NCI-H2029 (cell line): ENCODE measurements around the gene TTC21A.
A peak's percentile ranks its signal among the peaks of the same experiment; 100 is the strongest.

Experiments
- DNase-seq: peaks from one replicate; lab custom pipeline; 2025; lab: John Stamatoyannopoulos, UW

TTC21A gene

DNA sequence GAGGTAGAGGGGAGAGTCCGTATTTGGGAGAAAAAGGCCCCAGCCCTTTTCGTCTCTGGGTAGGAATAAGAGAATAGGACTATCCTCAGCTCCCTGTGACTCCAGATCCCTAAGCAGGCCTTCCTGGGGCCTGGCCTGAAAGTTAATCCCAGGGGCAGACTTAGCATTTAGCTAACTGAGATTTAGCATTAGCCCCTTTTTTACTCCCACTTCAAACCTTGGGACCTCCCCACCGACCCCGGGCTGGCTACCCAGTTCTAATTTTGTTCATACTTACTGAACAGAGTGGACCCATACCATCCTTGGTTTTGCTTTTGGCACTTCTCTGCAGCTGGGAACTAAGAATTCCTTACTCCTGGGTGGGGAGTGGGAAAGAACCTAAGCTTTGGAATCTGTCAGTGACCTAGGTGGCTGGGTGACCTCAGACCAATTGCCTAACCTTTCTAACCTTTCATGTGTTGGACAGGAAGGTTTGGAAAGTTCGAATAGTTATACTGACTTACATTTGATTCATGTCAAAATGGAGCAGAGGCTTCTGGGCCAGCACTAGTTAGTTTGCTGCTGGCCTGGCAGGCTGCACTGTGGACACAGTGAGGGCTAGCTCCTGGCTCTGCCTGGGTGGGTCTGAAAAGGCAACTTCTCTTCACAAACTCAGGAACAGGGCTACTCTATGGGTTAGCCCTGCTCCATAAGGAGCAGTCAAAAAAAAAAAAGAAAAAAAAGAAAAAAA is 11.6 kb downstream of the TTC21A start:
- no peak for DNase-seq

DNA sequence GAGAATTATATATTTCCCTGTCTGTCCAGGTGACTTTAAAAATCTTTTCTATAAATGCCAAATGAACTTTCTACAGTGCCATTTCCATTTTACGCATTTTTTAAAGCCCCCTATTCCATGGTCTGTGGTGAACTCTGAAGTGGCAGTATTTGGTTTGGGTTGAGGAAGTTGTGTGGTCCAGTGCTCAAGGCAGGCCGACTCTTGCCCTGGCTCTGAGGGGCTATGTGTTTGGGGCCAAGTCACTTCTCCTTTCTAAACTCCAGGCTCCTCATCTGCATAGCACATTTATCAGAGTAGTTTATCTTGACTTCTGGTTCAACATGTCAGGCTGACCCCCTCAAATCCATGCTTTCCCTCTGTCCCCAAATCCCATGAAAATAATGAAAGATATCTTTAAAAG is 14.1 kb downstream of the TTC21A start:
- DNase-seq = no peak

DNA sequence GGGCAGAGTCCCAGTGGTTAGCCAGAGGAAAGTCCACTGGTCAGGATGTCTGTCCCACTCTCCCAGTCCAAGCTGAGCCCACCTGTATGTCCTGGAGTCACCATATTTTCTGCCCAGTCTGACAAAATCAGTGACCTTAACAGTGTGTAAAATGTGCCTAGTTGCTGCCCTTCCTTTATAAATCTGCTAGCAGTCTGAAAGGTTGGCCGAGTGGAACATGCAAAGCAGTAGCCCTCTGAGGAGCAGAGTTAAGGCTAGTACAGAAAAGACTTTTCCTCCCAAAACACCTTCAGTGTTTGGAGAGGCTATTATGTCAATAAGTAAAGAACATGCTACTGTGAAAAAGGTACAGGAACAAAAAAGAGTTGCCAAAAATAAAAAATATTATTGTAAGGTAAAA is 15.3 kb downstream of the TTC21A start:
- no peak for DNase-seq

DNA sequence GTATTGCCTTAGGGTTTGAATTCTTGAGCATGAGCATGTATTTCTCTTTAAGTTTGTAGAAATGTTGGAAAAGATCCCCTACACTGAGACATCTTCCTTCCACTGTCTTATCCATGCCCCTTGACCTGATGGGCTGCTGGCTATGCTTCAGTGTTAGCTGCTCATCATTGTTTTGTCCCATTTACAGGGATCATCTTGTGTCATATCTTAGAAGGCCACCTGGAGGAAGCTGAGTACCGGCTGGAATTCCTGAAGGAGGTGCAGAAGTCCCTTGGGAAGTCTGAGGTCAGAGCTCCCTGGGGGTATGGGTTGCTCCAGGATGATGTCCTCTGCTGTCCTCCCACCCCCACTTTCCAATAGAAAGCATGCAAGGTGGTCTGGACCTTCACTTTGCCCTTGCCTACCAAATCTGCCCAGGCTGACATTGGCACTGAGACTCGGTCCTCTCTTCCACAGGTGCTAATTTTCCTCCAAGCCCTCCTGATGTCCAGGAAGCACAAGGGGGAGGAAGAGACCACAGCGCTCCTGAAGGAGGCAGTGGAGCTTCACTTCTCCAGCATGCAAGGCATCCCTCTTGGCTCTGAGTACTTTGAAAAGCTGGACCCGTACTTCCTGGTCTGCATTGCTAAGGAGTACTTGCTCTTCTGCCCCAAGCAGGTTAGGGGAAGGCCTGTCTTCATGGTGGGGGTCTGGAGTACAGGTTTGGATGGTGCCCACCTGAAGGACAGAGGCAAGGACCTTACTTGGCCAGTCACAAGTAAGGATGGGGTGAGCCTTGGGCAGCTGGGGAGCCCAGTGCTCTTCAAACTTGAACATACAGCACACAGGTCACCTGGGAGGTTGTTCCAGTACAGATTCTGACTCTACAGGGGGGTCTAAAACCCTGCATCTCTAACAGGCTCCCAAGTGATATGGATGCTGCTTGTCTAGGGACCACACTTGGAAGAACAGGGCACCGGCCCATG is 17.7 kb downstream of the TTC21A start:
- DNase-seq = no peak

DNA sequence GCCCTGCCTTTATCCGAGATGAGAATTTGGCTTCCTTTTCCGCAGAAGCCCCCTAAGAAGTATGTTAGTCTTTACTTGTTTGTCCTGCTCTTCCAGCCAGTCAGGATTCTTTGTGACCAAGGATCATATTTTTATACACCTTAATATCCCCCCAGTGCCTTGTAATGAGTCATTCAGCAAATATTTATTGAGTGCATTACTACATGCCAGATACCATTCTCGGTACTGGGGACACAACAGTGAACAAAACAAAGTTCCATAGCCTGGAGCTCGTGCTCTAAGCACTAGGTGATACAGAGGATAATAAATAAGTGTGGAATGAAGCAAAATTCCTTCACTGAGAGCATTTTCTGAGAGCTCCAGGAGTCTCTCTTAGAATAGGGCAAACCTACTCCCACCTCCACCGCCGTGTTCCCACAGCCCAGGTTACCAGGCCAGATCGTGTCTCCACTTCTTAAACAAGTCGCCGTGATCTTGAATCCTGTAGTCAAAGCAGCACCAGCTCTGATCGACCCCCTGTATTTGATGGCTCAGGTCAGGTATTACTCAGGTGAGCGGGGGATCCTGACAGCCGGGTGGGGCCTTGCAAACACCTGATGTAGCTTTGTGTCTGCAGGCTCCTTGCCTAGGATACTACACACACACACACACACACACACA is 18.5 kb downstream of the TTC21A start:
- DNase-seq = no peak

DNA sequence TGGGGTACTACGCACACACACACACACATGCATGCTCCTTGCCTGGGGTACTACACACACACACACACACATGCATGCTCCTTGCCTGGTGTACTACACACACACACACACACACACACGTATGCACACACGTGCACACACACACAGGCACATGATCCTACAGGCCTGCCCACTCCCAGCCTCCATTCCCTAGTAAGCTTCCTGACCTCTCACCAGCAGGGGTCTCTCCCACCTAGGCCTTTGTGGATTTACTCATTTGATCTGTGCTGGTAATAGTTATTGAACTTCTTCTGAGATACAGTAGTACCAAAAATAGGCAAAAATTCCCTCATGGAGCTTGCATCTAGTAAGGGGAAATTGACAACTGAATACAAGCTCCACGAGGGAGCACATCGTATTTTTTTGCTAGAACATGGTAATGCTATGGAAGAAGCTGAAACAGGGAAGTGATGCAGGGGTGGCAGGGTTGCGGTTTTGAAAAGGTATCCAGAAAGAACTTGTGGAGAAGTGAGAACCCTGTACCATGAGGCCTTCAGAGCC is 19.1 kb downstream of the TTC21A start:
- peak; percentile 26 for DNase-seq

DNA sequence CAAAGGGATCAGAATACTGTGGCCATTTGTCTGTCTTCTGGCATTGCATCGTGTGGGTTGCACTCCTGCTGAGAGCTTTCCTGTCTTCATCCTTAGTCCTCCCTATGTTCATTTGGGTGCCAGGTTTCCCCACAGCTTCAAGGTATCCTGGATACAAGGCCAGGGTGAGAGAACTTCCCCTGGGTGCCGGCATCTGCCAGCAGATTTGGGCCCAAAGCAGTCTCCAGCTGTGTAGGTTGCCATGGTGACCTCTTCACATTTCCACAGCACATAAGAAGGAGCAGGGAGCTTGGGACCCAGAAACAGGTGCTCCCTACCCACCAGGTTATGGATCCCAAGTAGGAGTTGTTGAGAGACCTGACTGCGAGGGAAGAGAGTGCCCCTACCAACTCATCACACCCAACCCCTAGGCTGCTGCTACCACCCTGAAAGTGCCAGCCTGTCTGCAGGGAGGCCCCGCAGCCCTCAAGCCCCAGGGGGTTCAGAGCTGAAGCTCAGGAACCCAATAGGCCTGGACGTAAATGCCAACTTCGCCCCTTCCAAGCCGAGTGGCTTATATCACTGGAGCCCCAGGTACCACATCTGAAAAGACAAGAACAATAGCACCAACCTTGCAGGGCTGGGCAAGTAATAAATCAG is 19.9 kb downstream of the TTC21A start:
- no peak for DNase-seq

DNA sequence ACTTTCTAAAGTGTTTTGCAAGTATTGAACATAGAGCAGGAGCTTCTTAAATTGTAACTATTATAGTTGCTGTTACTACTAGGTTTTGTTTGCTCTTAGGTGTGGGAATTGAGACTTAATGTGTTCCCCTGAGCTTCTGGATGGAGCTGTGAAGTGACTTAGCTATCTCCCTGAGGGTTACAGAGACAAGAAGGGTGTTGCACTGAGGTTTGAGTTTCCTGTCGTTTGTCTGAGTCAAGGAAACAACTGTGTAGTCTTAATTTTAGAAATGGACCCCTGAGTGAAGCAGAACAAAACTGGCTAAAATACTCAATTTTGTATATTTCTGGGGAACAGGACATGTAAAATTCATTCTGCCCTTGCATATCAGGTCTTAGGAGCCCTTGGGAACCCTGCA is 20.4 kb downstream of the TTC21A start:
- no peak for DNase-seq

DNA sequence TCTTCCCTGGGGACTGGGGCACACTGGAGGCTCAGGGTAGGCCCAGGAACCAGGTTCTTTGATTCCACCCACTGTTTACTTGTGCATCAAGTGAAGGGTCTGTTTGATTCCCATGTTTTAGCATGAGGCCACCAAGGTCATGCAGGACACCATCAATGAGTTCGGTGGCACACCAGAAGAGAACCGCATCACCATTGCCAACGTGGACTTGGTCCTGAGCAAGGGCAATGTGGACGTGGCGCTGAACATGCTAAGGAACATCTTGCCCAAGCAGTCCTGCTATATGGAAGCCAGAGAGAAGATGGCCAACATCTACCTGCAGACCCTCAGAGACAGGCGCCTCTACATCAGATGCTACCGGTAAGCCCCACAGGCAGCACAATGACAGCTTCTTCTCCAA is 21.5 kb downstream of the TTC21A start:
- no peak for DNase-seq

DNA sequence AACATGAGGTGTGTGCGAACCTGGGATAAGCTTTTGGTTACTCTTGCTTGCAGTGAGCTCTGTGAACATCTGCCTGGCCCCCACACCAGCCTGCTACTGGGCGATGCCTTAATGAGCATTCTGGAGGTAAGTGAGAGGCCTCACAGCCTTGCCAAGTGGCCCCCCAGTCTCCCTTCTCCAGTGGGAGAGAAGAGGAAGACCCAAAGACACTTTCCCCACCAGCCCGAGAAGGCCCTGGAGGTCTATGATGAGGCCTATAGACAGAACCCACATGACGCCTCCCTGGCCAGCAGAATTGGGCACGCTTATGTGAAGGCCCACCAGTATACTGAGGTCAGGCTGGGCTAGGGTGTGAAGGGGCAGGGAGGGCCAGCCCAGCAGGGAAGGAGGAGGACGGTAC is 22.5 kb downstream of the TTC21A start:
- no peak for DNase-seq

DNA sequence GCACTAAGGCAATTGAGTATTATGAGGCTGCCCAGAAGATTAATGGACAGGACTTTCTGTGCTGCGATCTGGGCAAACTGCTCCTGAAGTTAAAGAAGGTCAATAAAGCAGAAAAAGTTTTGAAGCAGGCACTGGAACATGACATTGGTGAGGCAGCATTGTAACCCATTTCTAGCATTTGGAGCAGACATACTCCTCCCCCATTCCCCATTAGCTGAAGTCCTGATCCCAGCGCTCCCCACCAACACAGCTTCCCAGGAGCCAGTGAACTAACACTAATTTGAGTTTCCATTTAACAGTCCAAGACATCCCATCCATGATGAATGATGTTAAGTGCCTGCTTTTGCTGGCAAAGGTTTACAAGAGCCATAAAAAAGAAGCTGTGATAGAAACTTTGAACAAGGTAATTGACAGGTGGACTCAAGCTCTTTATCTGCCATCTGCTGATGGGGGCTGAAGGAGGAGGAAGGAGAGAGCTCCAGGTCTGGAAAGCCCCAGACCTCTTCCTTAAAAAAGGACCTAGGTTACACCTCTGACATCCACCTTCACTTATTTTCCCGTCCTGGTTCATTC is 23.3 kb downstream of the TTC21A start:
- DNase-seq = no peak

DNA sequence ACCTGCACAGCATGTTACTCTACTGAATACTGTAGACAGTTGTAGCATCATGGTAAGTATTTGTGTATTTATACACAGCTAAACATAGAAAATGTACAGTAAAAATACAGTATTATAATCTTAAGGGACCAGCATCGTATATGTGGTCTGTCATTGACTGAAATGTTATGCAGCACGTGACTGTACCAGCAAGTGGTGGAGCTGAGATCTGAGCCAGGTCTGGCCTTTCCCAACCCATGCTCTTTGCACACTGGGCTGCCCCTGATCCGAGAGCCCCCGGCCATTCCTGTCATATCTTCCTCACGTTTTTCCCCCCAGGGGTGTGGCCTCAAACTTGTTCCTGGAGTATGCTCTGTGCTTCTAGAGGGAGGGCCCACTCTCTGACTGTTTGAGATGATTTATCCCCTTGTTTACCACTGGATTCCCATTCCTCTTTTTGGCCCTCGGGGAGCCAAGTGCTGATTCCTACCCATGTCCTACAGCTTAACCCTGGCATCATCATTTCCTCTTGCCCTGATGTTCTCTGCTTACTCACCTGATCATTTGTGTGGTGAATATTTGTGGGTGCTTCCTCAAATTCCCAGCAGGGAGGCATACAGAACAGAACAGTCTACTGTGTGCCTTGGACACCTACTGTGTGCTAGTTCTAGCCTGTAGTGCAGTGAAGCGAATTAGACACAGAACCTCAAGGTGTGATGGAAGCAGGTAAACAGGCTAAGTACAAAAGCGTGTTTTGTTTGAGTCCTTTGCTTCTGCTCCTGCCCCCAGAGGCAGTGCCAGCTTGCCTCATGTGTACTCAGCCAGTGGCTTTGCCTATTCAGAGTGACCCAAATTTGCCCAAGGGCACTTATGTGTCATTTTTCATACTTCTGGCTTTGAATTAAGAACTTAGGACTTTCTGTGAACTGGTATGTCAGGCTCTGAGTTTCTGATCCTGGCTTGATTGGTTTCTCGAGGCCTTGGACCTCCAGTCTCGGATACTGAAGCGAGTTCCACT is 24.9 kb downstream of the TTC21A start:
- no peak for DNase-seq

DNA sequence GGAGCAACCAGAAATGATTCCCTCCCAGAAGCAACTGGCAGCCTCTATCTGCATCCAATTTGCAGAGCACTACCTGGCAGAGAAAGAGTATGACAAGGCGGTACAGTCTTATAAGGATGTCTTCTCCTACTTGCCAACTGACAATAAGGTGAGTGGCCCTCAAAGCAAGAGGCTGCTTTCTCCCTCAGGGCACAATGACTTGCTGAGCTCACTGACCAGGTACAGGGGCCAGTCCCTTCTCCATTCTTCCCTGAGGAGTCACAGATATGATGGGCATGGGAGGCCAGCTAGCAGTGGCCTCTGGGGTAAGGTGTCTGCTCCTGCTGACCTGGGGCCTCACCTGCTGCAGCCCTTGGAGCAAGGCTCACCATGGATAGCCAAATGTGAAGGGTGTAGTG is 25.6 kb downstream of the TTC21A start:
- no peak for DNase-seq

DNA sequence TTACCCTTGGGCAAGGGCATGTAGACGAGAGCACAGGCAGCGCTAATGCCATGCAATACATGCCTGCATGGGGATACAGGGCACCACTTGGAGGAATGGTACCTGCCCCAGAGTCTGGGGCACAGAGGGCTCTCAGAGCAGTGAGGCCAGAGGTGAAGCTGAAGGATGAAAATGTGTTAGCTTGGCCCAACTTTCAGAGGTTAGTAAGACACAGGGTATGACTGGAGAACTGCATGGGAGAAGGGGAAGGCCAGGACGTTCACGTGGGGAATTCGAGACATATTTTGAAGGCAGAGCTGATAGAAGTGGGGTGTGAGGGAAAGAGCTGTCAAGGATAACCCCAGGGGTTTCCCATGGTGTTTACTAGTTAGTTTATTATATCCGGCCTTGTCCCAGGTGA is 26.3 kb downstream of the TTC21A start:
- DNase-seq = no peak

DNA sequence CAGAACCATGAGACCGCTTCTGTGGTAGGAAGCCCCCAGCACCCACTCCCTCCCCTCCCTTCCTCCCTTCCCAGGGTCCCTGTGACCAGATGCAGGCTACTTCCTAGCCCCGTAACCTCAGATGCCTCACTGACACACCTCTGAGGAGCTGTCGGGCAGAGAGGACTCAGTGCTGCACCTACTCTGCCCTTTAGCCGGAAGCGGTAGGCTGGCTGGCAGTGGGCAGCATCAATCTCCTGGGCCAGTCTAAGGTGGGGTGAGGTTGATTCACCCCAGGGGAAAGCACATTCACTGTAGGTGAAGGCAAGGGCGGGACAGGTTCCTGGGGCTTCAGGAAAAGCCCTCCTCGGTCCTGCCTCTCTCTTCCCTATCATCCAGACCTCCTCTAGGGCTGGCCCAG is 26.8 kb downstream of the TTC21A start:
- no peak for DNase-seq

DNA sequence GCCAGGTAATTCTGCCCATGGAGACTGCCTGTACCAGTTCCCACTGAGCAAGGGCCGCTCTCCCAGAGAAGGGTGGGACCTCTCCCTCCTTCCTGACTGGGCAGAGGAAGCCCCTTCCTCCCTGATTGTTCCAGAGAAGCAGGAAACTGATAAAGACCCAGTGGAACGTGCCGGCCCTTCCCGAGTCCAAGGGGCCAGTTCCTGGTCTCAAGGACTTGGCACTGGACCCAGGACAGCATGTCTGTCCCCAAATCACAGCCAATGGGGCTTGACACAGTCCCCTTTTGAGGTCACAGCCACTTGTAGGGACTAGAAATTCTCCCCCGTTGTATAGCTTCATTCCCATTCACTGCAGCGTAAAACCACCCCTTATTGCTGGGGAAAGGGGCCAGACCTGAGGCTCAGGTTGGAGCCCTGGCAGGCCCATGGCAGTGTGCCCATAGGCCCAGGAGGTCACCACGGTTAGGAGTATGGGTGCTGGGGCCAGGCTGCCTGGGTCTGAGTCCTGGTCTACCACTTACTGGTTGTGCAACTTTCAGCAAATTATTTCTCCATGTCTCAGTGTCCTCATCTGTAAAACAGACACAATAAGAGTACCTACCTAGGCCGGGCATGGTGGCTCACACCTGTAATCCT is 27.8 kb downstream of the TTC21A start:
- no peak for DNase-seq

DNA sequence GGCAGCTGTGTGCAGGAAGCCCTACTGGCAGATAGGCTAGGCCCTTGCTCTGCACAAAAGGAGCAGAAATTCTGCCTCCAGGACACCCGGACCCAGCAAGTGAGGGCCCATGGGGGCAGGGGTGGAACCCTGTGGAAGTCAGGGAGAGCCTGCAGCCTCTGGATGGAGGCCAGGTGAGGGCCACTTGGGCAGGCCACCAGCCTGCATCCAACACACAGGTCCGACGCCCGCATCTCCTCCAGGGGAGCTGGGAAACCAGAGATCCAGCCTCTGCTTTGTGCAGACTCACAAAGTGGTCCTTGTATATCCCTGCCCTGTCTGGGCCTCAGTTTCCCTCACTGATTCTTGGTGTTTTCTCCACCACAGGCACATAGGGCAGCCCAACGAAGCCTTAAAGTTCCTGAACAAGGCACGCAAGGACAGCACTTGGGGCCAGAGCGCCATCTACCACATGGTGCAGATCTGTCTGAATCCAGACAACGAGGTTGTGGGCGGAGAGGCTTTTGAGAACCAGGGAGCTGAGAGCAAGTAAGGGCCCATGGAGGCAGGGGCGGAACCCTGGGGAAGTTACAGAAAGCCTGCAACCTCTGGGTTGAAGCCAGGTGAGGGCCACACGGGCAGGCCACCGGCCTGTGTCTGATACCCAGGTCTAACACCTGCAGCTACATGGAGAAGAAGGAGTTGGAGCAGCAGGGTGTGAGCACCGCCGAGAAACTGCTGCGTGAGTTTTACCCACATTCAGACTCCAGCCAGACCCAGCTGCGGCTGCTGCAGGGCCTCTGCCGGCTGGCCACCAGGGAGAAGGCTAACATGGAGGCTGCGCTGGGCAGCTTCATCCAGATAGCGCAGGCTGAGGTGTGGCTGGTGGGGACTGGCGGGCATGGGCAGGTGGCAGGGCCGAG is 29.3 kb downstream of the TTC21A start:
- DNase-seq = no peak

DNA sequence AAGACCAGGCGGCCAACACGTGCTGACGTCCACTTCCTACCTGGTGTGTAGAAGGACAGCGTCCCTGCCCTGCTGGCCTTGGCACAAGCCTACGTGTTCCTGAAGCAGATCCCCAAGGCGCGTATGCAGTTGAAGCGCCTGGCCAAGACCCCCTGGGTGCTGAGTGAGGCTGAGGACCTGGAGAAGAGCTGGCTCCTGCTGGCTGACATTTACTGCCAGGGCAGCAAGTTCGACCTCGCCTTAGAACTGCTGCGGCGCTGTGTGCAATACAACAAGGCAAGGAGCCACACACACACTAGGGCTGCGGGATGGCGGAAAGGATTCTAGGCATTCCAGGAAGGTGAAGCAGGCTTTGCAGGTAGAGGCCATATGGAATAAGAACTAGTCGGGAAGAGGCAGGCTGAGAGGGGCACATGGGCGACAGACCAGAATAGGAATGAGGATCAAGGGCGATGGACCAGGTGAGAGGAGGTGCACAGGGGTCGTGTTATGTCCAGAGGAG is 30.0 kb downstream of the TTC21A start:
- no peak for DNase-seq
